Endodermal cell (in vitro differentiated cells): ENCODE measurements around the gene ELP2. TPM values are rescaled to one million over a fixed set of nuclear protein-coding genes. Genes with fewer than 3 reads are reported as not detected.

ENCODE experiments used
- DNase-seq: peaks from one replicate; pipeline ENCODE4 v3.0.0-alpha.2; 2017
- H3K27ac ChIP-seq: 2 replicates; pipeline ENCODE4 v1.5.1; 2013; ENCODE audit warnings: mild to moderate bottlenecking, low read depth, low read length, moderate library complexity
- H3K27me3 ChIP-seq: 2 replicates; pipeline ENCODE4 v1.6.1; 2013; ENCODE audit warnings: mild to moderate bottlenecking, low read length, moderate library complexity; ENCODE audit not compliant: insufficient read depth, control insufficient read depth, poor library complexity, severe bottlenecking
- H3K36me3 ChIP-seq: 2 replicates; pipeline ENCODE4 v1.7.0; 2013; ENCODE audit warnings: mild to moderate bottlenecking, low read length, moderate library complexity; ENCODE audit not compliant: control insufficient read depth, insufficient read depth
- H3K4me1 ChIP-seq: one replicate; pipeline ENCODE4 v1.7.0; 2013; ENCODE audit warnings: low read length; ENCODE audit not compliant: control insufficient read depth, insufficient read depth
- H3K4me3 ChIP-seq: 2 replicates; pipeline ENCODE4 v1.5.1; 2013; ENCODE audit warnings: mild to moderate bottlenecking, low read length, moderate library complexity
- H3K9ac ChIP-seq: 2 replicates; pipeline ENCODE4 v1.6.1; 2013; ENCODE audit warnings: mild to moderate bottlenecking, low read length, moderate library complexity; ENCODE audit not compliant: poor library complexity, severe bottlenecking; ENCODE audit errors: extremely low read depth
- H3K9me3 ChIP-seq: 2 replicates; pipeline ENCODE4 v1.6.1; 2013; ENCODE audit warnings: mild to moderate bottlenecking, low read length, moderate library complexity; ENCODE audit not compliant: control insufficient read depth
- H3K27ac Mint-ChIP-seq: 2 replicates; pipeline ENCODE4 v1.8.0; 2020; ENCODE audit warnings: mixed read lengths
- H3K27me3 Mint-ChIP-seq: 2 replicates; pipeline ENCODE4 v1.8.0; 2021; ENCODE audit warnings: mild to moderate bottlenecking, mixed read lengths; ENCODE audit not compliant: insufficient read depth
- H3K36me3 Mint-ChIP-seq: 2 replicates; pipeline ENCODE4 v1.8.0; 2020; ENCODE audit warnings: low read depth, mixed read lengths
- H3K4me1 Mint-ChIP-seq: 2 replicates; pipeline ENCODE4 v1.8.0; 2020; ENCODE audit warnings: mixed read lengths
- H3K4me3 Mint-ChIP-seq: 2 replicates; pipeline ENCODE4 v1.8.0; 2020; ENCODE audit warnings: mild to moderate bottlenecking, moderate library complexity, mixed read lengths
- H3K9me3 Mint-ChIP-seq: 2 replicates; pipeline ENCODE4 v1.8.0; 2020; ENCODE audit warnings: mild to moderate bottlenecking, mixed read lengths
- WGBS, 2 experiments: methylation state at CpG; one replicate each; pipeline versions ENCODE4 v1.1.5 to v1.1.7; 2013; ENCODE audit warnings: missing lambda C conversion rate in 2 of 2, mixed read lengths in 1 of 2; ENCODE audit not compliant: insufficient coverage in 1 of 2, insufficient read length in 1 of 2; 5-methylcytosine and 5-hydroxymethylcytosine counted together
- total RNA-seq, 2 donors: library from RNA; stranded (reverse); fragmentation: NEBNext Ultra II Directional in 1 of 2; extraction: Animal tissue kit (Norgen Biotek cat#: 25700) in 1 of 2; gene quantifications; 2 replicates in 1 of 2; 3 replicates in 1 of 2; pipeline ENCODE4 v1.2.1, GENCODE V29; 2021
- TF ChIP-seq, protein P1 (sequence below): fragments of 200-600 bp; sonication (generic); conservative IDR thresholded peaks from 2 replicates; pipeline ENCODE4 v1.5.0; 2021; ENCODE audit warnings: antibody characterized with exemption, mild to moderate bottlenecking

ELP2 gene
- total RNA-seq, 2 donors from 2014 or later: 125 to 129 TPM

GRCh38 chr18:36211612-36212065, 81.9 kb downstream of the ELP2 start:
- WGBS, 2 experiments: 93 to 96% methylated on average over 4 to 6 of the region's 6 CpGs
- no peaks in the 10 kb centered on the region for H3K27me3 ChIP-seq
- Mint-ChIP-seq H3K4me3 (no peak overlapping the region), H3K4me1 (no peaks in the 10 kb centered on the region), H3K27me3 (no peaks in the 10 kb centered on the region), H3K9me3 (peaks cover 6% of the 10 kb centered on the region), H3K36me3 (peaks cover 5% of the 10 kb centered on the region), H3K27ac (no peak overlapping the region)
- no peak overlapping the region for H3K27ac ChIP-seq
- H3K9me3 ChIP-seq: peaks cover 6% of the 10 kb centered on the region
- H3K4me1 ChIP-seq: no peaks in the 10 kb centered on the region
- H3K9ac ChIP-seq: no peak overlapping the region
- TF ChIP-seq, protein P1, sequence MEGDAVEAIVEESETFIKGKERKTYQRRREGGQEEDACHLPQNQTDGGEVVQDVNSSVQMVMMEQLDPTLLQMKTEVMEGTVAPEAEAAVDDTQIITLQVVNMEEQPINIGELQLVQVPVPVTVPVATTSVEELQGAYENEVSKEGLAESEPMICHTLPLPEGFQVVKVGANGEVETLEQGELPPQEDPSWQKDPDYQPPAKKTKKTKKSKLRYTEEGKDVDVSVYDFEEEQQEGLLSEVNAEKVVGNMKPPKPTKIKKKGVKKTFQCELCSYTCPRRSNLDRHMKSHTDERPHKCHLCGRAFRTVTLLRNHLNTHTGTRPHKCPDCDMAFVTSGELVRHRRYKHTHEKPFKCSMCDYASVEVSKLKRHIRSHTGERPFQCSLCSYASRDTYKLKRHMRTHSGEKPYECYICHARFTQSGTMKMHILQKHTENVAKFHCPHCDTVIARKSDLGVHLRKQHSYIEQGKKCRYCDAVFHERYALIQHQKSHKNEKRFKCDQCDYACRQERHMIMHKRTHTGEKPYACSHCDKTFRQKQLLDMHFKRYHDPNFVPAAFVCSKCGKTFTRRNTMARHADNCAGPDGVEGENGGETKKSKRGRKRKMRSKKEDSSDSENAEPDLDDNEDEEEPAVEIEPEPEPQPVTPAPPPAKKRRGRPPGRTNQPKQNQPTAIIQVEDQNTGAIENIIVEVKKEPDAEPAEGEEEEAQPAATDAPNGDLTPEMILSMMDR: no peak
- H3K4me3 ChIP-seq: no peak overlapping the region
- H3K36me3 ChIP-seq: no peaks in the 10 kb centered on the region
- no peak for DNase-seq

GRCh38 chr18:36212301-36213171, 82.8 kb downstream of the ELP2 start:
- no peaks in the 10 kb centered on the region for H3K27me3 ChIP-seq
- Mint-ChIP-seq H3K9me3 (peaks cover 4% of the 10 kb centered on the region), H3K27me3 (no peaks in the 10 kb centered on the region), H3K4me3 (no peak overlapping the region), H3K4me1 (no peaks in the 10 kb centered on the region), H3K36me3 (peaks cover 4% of the 10 kb centered on the region), H3K27ac (no peak overlapping the region)
- H3K9me3 ChIP-seq: peaks cover 6% of the 10 kb centered on the region
- DNase-seq: no peak
- no peaks in the 10 kb centered on the region for H3K36me3 ChIP-seq
- no peaks in the 10 kb centered on the region for H3K4me1 ChIP-seq
- no peak overlapping the region for H3K4me3 ChIP-seq
- TF ChIP-seq, protein P1: peak; percentile 48
- no peak overlapping the region for H3K9ac ChIP-seq
- H3K27ac ChIP-seq: no peak overlapping the region
- WGBS, 2 experiments: 90 to 91% methylated on average over 8 to 13 of the region's 13 CpGs

- H3K36me3 ChIP-seq: no peaks in the 10 kb centered on the region
- H3K4me1 ChIP-seq: no peaks in the 10 kb centered on the region
- Mint-ChIP-seq H3K27ac (no peak overlapping the region), H3K27me3 (no peaks in the 10 kb centered on the region), H3K4me1 (no peaks in the 10 kb centered on the region), H3K9me3 (no peaks in the 10 kb centered on the region), H3K4me3 (no peak overlapping the region), H3K36me3 (no peaks in the 10 kb centered on the region)
- no peak overlapping the region for H3K4me3 ChIP-seq
- no peak overlapping the region for H3K27ac ChIP-seq
- DNase-seq: no peak
- H3K27me3 ChIP-seq: no peaks in the 10 kb centered on the region
- WGBS, 2 experiments: 94% methylated on average over 7 to 8 of the region's 8 CpGs
- TF ChIP-seq, protein P1: no peak
- no peaks in the 10 kb centered on the region for H3K9me3 ChIP-seq
- no peak overlapping the region for H3K9ac ChIP-seq
These were observed 85.1 kb downstream of the ELP2 start for GRCh38 chr18:36214811-36215210.
